RWPE2 (cell line): Measurements from ENCODE around the gene CDC45.

Experiments used
- ATAC-seq: fragments of 200-7000 bp; cut with Tn5 transposase; 3 replicates; pipeline ENCODE4 v1.9.1; 2021; ENCODE audit warnings: low read depth
- DNase-seq: peaks from one replicate; pipeline ENCODE4 v3.0.0-alpha.2; 2020; ENCODE audit warnings: low spot score
- H3K27ac ChIP-seq: fragments of 450-650 bp; 2 replicates; pipeline ENCODE4 v1.5.1; 2017; ENCODE audit warnings: mild to moderate bottlenecking; ENCODE audit not compliant: poor library complexity, severe bottlenecking
- H3K27me3 ChIP-seq: fragments of 250-450 bp; sonication (Bioruptor Pico); 2 replicates; pipeline ENCODE4 v1.5.1; 2021; ENCODE audit warnings: mild to moderate bottlenecking, moderate library complexity; ENCODE audit not compliant: insufficient read depth, poor library complexity, severe bottlenecking
- H3K36me3 ChIP-seq: fragments of 250-450 bp; sonication (Bioruptor Pico); 2 replicates; pipeline ENCODE4 v1.5.1; 2020; ENCODE audit warnings: low read depth, mild to moderate bottlenecking, moderate library complexity
- H3K4me1 ChIP-seq: fragments of 250-450 bp; sonication (Bioruptor Pico); 2 replicates; pipeline ENCODE4 v1.5.1; 2021; ENCODE audit warnings: mild to moderate bottlenecking, moderate library complexity; ENCODE audit not compliant: insufficient read depth, poor library complexity, severe bottlenecking
- H3K4me3 ChIP-seq: fragments of 250-450 bp; sonication (Bioruptor Pico); 2 replicates; pipeline ENCODE4 v1.5.1; 2021; ENCODE audit warnings: mild to moderate bottlenecking, moderate library complexity; ENCODE audit not compliant: severe bottlenecking
- H3K9me3 ChIP-seq: fragments of 250-450 bp; sonication (Bioruptor Pico); 2 replicates; pipeline ENCODE4 v1.5.1; 2021; ENCODE audit warnings: mild to moderate bottlenecking, moderate library complexity; ENCODE audit not compliant: severe bottlenecking
- TF ChIP-seq, protein P1 (sequence below): fragments of 450-650 bp; IDR thresholded peaks from one replicate; pipeline ENCODE4 v1.5.1; 2017; ENCODE audit warnings: mild to moderate bottlenecking, moderate library complexity; ENCODE audit not compliant: poor library complexity, severe bottlenecking

CDC45 gene

DNA sequence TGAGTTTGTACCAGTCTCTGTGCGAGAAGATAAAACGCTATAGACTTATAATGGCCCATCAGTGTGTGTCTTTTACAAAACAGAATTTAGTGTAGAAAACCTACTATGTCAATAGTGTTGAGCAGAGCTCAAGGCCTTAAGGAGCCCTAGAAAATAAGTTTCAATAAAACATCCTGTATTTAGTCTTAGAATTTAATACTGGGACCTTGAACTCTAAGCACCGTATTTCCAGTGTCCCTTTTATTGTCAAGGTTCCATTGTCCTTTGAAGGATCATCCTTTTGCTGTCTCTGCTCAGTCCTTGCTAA, 16.6 kb downstream of the CDC45 start:
- Histone ChIP-seq H3K9me3 (no peaks in the 10 kb centered on the region), H3K4me3 (no peak overlapping the region), H3K27me3 (no peaks in the 10 kb centered on the region), H3K36me3 (peaks cover 62% of the 10 kb centered on the region), H3K4me1 (no peaks in the 10 kb centered on the region), H3K27ac (no peak overlapping the region)
- DNase-seq (no peak), ATAC-seq (no peak)
- TF ChIP-seq, protein P1, sequence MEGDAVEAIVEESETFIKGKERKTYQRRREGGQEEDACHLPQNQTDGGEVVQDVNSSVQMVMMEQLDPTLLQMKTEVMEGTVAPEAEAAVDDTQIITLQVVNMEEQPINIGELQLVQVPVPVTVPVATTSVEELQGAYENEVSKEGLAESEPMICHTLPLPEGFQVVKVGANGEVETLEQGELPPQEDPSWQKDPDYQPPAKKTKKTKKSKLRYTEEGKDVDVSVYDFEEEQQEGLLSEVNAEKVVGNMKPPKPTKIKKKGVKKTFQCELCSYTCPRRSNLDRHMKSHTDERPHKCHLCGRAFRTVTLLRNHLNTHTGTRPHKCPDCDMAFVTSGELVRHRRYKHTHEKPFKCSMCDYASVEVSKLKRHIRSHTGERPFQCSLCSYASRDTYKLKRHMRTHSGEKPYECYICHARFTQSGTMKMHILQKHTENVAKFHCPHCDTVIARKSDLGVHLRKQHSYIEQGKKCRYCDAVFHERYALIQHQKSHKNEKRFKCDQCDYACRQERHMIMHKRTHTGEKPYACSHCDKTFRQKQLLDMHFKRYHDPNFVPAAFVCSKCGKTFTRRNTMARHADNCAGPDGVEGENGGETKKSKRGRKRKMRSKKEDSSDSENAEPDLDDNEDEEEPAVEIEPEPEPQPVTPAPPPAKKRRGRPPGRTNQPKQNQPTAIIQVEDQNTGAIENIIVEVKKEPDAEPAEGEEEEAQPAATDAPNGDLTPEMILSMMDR = no peak

DNA sequence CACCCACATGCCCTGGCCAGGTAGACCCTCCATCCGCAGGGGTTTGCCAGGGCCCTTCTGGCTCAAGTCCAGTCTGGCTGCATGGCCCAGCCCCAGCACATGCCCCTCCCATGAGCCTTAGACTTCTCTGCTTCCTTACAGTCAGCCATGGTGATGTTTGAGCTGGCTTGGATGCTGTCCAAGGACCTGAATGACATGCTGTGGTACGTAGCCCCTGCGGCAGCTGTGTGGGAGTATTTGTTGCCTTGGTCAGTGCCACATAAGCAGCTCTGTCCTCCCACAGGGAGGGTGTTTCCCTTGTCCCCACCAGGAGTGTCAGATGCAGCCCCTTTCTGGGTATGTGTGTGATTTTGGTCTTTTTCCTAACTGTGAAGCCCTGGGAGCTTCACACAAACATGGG, 17.5 kb downstream of the CDC45 start:
- no peaks in the 10 kb centered on the region for H3K4me1 ChIP-seq
- H3K27me3 ChIP-seq = no peaks in the 10 kb centered on the region
- no peak overlapping the region for H3K27ac ChIP-seq
- H3K9me3 ChIP-seq = no peaks in the 10 kb centered on the region
- peaks cover 57% of the 10 kb centered on the region for H3K36me3 ChIP-seq
- TF ChIP-seq, protein P1 = no peak
- DNase-seq (no peak), ATAC-seq (peak; percentile 57; the same call in 2 of the 3 replicates)
- H3K4me3 ChIP-seq = no peak overlapping the region

DNA sequence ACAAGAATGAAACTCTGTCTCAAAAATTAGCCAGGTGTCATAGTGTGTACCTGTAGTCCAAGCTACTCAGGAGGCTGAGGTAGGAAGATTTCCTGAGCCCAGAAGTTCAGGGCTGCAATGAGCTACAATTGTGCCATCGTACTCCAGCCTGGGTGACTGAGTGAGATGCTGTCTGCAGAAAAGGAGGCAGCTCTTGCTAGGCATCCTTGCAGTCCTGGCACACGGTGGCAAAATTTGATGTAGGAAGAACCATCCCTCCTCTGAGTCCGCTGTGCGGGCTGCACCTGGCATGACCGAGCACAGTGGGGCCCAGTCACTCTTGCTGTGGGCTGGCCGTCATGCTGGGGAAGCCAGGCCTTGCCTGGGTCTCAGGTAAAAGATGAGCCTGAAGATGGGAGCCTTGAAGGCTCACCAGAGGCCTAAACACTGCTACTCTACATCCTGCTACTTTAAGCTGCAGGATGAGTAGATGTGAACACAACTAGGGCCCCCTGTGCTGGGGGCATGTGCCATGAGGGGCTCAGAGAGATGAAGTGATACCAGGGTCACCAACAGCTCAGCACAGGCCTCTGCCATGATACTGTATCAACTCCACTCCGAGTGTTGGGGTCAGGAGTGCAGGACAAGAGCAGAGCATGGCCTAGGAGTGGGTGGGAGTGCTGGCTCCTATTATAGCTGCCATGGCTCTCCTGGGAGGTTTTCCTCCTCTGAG, 18.6 kb downstream of the CDC45 start:
- Histone ChIP-seq H3K4me3 (no peak overlapping the region), H3K27ac (no peak overlapping the region), H3K4me1 (no peaks in the 10 kb centered on the region), H3K27me3 (no peaks in the 10 kb centered on the region), H3K9me3 (no peaks in the 10 kb centered on the region), H3K36me3 (peaks cover 55% of the 10 kb centered on the region)
- ATAC-seq (no peak), DNase-seq (no peak)
- TF ChIP-seq, protein P1 = no peak

DNA sequence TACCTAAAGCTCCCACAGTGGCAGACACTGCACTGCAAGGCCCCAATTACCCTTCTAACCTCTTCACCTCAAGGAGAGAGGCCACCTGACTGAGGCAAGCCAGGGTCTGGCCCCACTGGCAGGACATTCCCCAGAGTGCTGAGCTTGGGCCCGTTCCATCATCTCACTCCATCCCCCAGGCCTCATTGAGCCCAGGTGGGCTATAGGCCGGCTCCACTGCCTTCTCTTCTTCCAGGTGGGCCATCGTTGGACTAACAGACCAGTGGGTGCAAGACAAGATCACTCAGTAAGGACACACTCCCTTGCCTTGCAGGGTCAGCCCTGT, 19.1 kb downstream of the CDC45 start:
- Histone ChIP-seq H3K9me3 (no peaks in the 10 kb centered on the region), H3K4me3 (no peak overlapping the region), H3K27me3 (no peaks in the 10 kb centered on the region), H3K27ac (no peak overlapping the region), H3K36me3 (peaks cover 54% of the 10 kb centered on the region), H3K4me1 (no peaks in the 10 kb centered on the region)
- DNase-seq (no peak), ATAC-seq (no peak)
- TF ChIP-seq, protein P1 = no peak

DNA sequence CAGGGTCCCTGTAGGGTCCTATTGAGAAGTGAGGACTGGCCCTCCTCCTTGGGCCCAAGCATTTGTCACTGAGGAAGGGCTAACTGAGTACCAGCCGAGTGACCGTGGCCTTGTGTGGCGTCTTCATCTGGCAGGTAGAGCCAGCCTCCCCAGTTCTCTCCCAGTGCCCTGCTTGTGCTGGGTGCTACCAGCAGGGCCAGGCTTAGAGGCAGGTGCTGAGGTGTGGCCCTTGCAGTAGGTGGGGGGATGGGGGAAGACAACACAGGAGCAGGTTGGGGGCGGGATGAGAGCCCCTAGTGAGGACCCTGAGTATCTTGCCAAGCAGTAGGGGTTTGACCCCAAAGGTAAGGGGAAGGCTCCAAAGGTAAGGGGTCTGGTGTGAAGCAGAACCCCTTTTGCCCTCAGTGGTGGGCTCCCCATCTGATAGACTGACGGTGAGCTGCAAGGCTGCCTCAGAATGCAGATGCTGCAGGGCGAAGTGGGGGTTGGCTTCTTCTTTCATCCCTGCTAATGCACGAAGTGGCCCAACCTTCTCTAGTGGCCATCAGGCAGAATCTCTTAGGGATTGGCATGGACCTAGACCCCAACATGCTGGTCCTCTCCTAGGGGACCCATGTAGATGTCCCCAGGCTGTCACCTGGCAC, 19.6 kb downstream of the CDC45 start:
- DNase-seq = no peak
- no peak overlapping the region for H3K4me3 ChIP-seq
- H3K27me3 ChIP-seq = no peaks in the 10 kb centered on the region
- ATAC-seq = no peak
- H3K36me3 ChIP-seq = peaks cover 49% of the 10 kb centered on the region
- TF ChIP-seq, protein P1 = no peak
- no peak overlapping the region for H3K27ac ChIP-seq
- no peaks in the 10 kb centered on the region for H3K9me3 ChIP-seq
- no peaks in the 10 kb centered on the region for H3K4me1 ChIP-seq
